Measurements from ENCODE around the gene PTGIS.
A peak's percentile ranks its signal among the peaks of the same experiment; 100 is the strongest.

PTGIS gene

GRCh38 chr20:49543858-49544437 lies 24.0 kb downstream of the PTGIS start:
- no peaks in the 10 kb centered on the region for H3K36me3 ChIP-seq (ENCODE audit: control insufficient read depth, insufficient read depth, low read length)
- H3K4me3 ChIP-seq (ENCODE audit: low read depth, low read length): no peak overlapping the region
- no peaks in the 10 kb centered on the region for H3K4me1 ChIP-seq
- TF ChIP-seq CTCF (IDR thresholded peaks at IDR 0.05): no peak
- no peaks in the 10 kb centered on the region for H3K79me2 ChIP-seq
- H3K4me2 ChIP-seq (ENCODE audit: low read length): no peak overlapping the region
- no peak overlapping the region for H3K27ac ChIP-seq
- no peak overlapping the region for H3K9ac ChIP-seq
- H3K27me3 ChIP-seq (ENCODE audit: control insufficient read depth, insufficient read depth, low read length): no peaks in the 10 kb centered on the region
- peak overlapping the region; percentile 47 for H2AFZ ChIP-seq
- no peaks in the 10 kb centered on the region for H3K9me3 ChIP-seq (ENCODE audit: control insufficient read depth, low read length)

- H3K79me2 ChIP-seq: no peaks in the 10 kb centered on the region
- H3K9me3 ChIP-seq (ENCODE audit: control insufficient read depth, low read length): no peaks in the 10 kb centered on the region
- TF ChIP-seq CTCF (IDR thresholded peaks at IDR 0.05): no peak
- H3K9ac ChIP-seq: no peak overlapping the region
- no peaks in the 10 kb centered on the region for H3K36me3 ChIP-seq (ENCODE audit: control insufficient read depth, insufficient read depth, low read length)
- no peak overlapping the region for H2AFZ ChIP-seq
- H3K27ac ChIP-seq: no peak overlapping the region
- no peaks in the 10 kb centered on the region for H3K27me3 ChIP-seq (ENCODE audit: control insufficient read depth, insufficient read depth, low read length)
- H3K4me2 ChIP-seq (ENCODE audit: low read length): no peak overlapping the region
- H3K4me1 ChIP-seq: no peaks in the 10 kb centered on the region
- H3K4me3 ChIP-seq (ENCODE audit: low read depth, low read length): no peak overlapping the region
Measured at GRCh38 chr20:49543071-49543857, 24.7 kb downstream of the PTGIS start.

- no peak overlapping the region for H2AFZ ChIP-seq
- H3K27me3 ChIP-seq (ENCODE audit: control insufficient read depth, insufficient read depth, low read length): no peaks in the 10 kb centered on the region
- TF ChIP-seq CTCF (IDR thresholded peaks at IDR 0.05): no peak
- H3K4me2 ChIP-seq (ENCODE audit: low read length): no peak overlapping the region
- no peak overlapping the region for H3K27ac ChIP-seq
- no peaks in the 10 kb centered on the region for H3K36me3 ChIP-seq (ENCODE audit: control insufficient read depth, insufficient read depth, low read length)
- H3K4me1 ChIP-seq: no peaks in the 10 kb centered on the region
- H3K4me3 ChIP-seq (ENCODE audit: low read depth, low read length): no peak overlapping the region
- no peak overlapping the region for H3K9ac ChIP-seq
- H3K79me2 ChIP-seq: no peaks in the 10 kb centered on the region
- H3K9me3 ChIP-seq (ENCODE audit: control insufficient read depth, low read length): no peaks in the 10 kb centered on the region
Measured at GRCh38 chr20:49542514-49542991, 25.4 kb downstream of the PTGIS start.

GRCh38 chr20:49541733-49542513 lies 26.0 kb downstream of the PTGIS start:
- H3K36me3 ChIP-seq (ENCODE audit: control insufficient read depth, insufficient read depth, low read length): no peaks in the 10 kb centered on the region
- peak; percentile 60 for TF ChIP-seq CTCF (IDR thresholded peaks at IDR 0.05)
- no peak overlapping the region for H3K27ac ChIP-seq
- no peak overlapping the region for H2AFZ ChIP-seq
- H3K4me1 ChIP-seq: no peaks in the 10 kb centered on the region
- H3K9ac ChIP-seq: no peak overlapping the region
- no peaks in the 10 kb centered on the region for H3K27me3 ChIP-seq (ENCODE audit: control insufficient read depth, insufficient read depth, low read length)
- H3K4me2 ChIP-seq (ENCODE audit: low read length): no peak overlapping the region
- no peak overlapping the region for H3K4me3 ChIP-seq (ENCODE audit: low read depth, low read length)
- no peaks in the 10 kb centered on the region for H3K9me3 ChIP-seq (ENCODE audit: control insufficient read depth, low read length)
- no peaks in the 10 kb centered on the region for H3K79me2 ChIP-seq

Data from parathyroid adenoma (tissue), 2 donors.